ENCODE measurements around the gene PRICKLE4.

DNA sequence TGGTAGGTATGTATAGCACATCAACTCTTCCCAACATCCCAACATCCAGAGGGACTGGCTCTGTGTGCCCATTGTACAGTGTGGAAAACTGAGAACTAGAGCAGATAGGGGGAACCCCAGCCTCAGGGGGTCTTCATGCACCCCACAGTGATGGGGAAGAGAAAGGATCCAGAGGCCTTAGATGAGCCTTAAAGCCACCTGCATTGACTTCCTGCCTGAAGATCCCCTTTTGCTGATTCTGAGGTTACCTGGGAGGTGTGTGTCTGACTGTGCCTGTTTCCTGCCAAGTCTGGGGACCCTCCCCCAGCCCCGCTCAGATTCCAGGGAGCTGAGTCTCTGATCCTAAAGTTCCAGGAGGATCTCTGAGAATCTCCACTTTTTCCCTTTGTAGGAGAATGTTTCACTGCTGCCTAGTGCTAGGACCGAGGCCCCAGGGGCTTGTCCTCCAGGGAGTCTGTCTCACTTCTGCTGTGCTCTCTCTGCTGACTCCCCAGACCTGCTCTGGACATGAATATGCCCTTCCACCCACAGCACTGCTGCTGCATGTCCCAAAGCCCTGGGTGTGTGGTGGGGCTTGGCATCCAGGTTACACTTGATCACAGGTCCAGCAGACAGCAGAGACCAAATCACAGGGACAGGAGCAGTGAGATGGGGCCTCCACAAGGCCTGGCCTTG lies 20.5 kb upstream of the PRICKLE4 start:
- no peak for TF ChIP-seq POLR2A (IDR thresholded peaks at IDR 0.05)
- TF ChIP-seq, protein P1, sequence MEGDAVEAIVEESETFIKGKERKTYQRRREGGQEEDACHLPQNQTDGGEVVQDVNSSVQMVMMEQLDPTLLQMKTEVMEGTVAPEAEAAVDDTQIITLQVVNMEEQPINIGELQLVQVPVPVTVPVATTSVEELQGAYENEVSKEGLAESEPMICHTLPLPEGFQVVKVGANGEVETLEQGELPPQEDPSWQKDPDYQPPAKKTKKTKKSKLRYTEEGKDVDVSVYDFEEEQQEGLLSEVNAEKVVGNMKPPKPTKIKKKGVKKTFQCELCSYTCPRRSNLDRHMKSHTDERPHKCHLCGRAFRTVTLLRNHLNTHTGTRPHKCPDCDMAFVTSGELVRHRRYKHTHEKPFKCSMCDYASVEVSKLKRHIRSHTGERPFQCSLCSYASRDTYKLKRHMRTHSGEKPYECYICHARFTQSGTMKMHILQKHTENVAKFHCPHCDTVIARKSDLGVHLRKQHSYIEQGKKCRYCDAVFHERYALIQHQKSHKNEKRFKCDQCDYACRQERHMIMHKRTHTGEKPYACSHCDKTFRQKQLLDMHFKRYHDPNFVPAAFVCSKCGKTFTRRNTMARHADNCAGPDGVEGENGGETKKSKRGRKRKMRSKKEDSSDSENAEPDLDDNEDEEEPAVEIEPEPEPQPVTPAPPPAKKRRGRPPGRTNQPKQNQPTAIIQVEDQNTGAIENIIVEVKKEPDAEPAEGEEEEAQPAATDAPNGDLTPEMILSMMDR (IDR thresholded peaks at IDR 0.05), result no peak

All from esophagus squamous epithelium (tissue), 4 donors.